HG03520 (cell line): ENCODE data around the gene HHLA2.
"Not testable (repeated sequence)": the region's sequence is repeated elsewhere in the genome, so short reads cannot be mapped to it uniquely, and the experiment has no call there.

Experiments
- ATAC-seq: cut with Tn5 transposase; IDR thresholded peaks from one replicate; pipeline ENCODE4 v1.9.1; 2021; ENCODE audit warnings: mild to moderate bottlenecking, moderate library complexity; ENCODE audit not compliant: unreplicated experiment

Gene HHLA2

GRCh38 chr3:108341911-108342310 lies 45.6 kb downstream of the HHLA2 start:
- ATAC-seq: no peak

DNA sequence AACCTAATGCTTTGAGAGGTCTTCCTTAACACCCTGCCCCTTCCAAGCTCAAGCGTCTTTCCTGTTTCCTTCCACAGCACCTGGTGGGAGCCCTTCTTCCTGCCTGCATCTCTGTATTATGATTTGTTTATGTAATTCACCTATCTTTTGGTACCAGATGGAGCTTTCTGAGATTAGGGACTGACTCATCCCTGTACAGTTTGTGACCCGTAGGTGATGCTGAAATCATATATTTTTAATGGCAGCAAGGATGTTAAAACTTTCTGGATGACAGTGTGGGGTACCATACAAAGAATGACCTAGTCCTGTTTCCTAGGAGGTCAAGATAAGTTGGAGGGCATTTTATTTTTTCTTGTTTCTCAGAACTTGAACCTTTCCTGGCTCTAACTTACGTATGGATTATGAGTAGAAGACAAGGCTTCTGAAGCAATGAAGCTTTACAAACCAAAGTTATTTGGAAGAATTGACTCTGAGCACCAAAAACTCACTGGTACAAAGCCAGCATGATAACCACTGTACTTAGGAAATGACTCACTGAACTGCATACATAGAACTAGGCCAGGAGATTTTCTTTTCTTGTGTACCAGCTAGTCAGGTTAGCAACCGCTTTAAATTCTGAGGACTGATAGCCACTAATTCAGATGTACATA lies 46.6 kb downstream of the HHLA2 start:
- peak; percentile 72 for ATAC-seq

- no peak for ATAC-seq
Measured at GRCh38 chr3:108343491-108343890, 47.1 kb downstream of the HHLA2 start.

- no peak for ATAC-seq
Measured at GRCh38 chr3:108345492-108346205, 49.3 kb downstream of the HHLA2 start.

GRCh38 chr3:108346301-108347227 lies 50.2 kb downstream of the HHLA2 start:
- ATAC-seq: no peak

DNA sequence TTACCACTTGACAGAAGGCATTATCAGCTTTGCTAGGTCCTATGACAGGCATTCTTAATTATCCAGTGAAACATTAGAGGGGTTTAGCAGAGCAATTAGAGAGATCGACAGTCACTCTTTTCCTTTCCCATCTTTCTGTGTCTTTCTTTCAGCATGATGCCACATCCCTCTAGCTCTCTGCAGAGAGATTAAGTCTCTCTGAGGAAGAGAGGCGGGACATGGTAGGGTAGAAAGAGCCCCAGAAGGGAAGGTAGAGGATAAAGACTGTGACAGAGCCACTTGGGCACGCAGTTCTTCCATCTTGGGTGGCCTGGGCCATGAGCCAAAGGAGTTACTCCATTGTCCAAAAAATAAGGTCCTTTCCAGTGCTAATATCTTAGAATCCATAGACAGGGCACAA lies 55.8 kb downstream of the HHLA2 start:
- ATAC-seq: no peak

GRCh38 chr3:108354562-108354961 lies 58.2 kb downstream of the HHLA2 start:
- no peak for ATAC-seq

DNA sequence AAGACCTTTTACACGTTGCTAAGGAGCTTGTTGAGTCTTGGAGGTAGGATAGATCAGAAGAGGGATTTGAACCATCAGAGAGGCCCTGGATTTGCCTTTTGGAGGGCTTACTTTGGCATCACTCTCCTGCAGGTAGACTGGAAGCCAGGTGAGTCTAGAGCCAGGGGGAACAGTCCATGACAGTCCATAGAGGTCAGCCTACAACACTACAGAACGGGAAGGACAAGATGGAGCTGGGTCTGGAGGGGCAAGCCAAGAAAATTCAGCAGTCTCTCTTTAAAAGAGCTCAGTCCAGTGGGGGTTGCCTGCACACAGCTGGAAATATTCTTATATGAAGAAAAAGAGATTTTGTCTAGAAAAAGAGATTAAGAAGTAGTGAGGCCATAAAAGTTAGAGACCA lies 60.7 kb downstream of the HHLA2 start:
- ATAC-seq: no peak

DNA sequence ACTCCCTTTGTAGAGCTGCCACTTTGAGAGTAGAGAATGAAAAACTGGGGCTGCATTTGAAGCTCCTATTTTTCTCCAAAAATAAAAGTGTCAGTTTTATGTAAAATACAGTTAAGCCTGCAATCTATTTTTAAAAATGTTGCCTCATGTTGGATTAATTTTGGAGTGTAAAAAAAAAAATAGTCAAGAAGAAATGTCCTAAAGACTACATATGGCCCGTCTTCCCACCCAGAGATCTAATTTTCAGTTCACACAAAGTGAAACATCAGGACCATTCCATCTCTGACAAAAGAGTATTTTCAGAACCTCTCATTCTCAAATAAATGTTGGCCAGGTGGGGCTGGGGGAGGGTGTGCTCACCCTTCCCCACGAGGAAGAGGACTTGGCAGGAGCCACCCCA lies 62.7 kb downstream of the HHLA2 start:
- ATAC-seq: no peak

DNA sequence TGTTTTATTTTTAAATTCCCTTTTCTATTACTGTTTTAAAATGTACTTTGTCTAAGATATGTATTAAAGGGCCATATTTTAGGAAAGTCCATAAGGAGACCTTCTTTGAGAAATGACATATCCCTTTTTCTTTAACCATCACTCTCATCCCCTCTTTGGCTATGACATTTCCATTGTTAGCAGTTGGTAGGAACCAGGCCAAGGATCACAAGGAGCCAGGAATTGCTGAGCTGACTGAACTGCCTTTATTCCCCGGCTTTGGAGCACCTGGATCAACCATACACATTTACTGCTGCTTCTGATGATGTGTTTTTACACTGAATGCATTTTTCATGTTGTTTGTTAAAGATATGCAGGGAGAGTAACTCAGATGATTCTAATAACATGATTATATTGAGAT lies 79.7 kb downstream of the HHLA2 start:
- ATAC-seq: no peak

DNA sequence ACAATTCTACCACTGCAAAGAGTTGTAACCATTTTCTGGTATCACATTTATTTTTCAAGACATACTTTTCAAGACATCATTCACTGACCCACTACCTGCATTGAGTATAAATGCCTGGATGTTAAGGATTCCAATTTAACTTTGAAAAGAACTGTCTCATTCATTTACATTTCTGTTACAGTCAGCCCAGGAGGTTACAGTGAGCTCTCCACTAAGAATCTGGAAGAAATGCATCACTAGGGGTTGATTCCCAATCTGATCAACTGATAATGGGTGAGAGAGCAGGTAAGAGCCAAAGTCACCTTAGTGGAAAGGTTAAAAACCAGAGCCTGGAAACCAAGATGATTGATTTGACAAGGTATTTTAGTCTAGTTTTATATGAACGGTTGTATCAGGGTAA lies 81.0 kb downstream of the HHLA2 start:
- ATAC-seq: no peak

- peak; percentile 82 for ATAC-seq
Measured at GRCh38 chr3:108378153-108378951, 82.0 kb downstream of the HHLA2 start.

DNA sequence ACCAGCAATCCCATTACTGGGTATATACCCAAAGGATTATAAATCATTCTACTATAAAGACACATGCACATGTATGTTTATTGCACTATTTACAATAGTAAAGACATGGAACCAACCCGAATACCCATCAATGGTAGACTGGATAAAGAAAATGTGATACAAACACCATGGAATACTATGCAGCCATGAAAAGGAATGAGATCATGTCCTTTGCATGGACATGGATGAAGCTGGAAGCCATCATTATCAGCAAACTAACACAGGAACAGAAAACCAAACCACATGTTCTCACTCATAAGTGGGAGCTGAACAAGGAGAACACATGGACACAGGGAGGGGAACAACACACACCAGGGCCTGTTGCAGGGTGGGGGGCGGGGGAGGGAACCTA lies 82.6 kb downstream of the HHLA2 start:
- not testable (repeated sequence) for ATAC-seq

DNA sequence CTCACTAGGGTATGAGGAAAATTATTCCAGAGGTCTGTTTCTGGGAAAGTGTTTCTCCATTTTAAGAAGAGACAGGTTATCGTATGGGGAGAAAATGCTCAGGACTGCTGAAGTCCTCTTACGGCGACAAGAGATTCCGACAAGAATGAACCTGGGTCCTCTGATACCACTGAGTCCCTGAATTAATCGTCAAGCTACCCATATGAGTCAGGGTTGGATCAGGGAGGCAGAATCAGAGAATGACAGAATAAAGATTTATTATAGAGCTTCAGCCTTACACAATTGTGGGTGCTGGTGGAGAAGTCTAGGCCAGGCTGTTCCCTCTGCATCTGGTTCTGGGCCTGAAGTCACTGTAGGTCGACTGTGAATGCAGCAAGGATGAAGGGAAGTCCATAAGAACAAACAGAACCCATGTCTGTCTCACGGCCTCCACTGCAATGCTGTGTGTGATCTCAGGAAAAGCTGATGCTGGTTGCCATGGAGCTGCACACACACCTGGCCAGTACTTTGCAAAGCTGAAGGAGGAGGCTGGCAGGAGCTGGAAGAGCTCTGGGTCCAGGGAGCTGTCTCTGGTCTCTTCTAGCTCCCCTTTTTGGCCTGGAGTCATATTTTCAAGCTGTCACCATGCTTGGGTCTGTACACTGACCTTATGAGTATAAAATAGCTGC lies 83.9 kb downstream of the HHLA2 start:
- ATAC-seq: no peak

GRCh38 chr3:108381529-108382140 lies 85.3 kb downstream of the HHLA2 start:
- no peak for ATAC-seq

DNA sequence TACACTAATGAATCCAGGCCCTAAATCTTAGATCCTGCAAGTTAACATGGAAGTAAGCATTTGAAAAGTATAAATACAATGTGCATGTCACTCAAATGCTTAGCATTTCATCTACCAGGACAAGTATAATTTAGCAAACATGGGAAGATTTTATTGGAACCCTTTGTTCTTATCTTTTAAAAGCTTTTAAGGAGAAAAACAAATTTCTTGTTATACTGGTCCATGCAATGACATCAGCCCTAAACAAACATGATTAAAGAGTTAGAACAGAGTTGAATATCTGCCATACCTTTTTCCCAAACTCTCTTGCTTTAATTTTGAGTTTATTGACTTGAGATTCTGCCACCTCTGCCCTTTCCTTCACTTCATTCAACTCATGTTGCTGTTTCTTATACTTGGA lies 87.0 kb downstream of the HHLA2 start:
- ATAC-seq: no peak

- no peak for ATAC-seq
Measured at GRCh38 chr3:108387063-108387462, 90.7 kb downstream of the HHLA2 start.

DNA sequence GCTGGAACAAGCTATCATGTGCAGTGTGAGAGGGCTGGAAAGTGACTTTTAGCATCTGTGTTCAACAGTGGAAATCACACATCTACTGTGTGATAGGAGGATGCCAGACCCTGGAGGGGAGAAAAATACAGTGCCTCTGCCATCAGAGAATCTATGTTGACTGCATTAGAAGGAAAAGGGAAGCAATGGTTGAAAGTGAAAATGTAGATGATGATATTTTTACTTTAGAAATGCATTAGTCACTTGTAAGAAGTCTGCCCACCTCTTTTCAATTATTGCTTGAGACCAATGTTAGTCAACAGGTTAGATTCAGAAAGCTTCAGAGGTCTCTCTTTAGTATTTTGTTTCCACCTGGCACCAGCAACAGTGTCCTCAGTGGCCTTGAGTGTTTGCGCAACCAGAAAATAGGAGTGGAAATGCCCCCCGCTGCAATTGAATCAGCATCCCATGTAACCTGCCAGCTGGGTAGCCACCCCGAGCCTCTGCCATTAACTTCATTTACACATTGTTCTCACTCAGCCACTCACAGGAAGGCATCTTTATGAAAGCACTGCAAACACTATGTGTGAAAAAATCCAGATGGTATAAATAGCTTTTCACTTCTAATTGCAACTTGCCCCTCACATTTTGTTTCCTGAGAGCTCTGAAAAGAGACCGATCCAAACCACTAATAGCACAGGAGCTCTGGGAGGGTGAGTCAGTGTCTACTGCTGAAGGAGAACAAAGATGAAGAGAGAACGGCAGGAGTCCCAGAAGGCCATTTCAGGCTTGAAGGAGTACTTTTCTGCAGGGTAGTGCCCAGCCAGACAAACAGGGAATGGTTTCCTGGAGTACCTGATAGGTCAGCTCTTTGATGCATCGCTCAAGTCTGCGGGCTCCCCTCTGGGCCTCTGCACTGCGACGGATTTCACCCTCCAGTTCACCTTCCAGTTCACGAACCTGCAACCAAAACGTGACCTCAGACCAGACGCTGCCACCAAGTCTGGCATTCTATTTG lies 92.1 kb downstream of the HHLA2 start:
- ATAC-seq: peak; percentile 62

DNA sequence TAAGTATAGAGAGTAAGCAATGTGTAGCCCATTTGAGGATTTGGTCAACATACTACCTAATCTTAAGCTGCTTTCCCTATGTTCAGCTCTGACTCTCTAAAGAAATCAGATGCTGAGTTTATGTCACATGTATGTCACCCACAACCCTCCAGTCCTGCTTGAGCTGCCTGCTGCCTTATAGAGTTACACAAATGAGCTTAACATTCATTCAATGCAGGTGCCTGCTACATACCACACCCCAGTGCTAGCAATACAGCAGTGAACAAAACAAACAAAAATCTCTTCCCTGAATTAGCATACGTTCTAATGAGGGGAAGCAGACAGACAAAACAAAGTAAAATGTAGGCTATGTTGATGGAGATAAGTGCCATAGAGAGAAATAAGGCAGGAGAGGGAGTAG lies 93.0 kb downstream of the HHLA2 start:
- ATAC-seq: no peak
